K562 (cell line): ENCODE measurements around the gene C19orf44. TPM values are rescaled to one million over a fixed set of nuclear protein-coding genes. Genes with fewer than 3 reads are reported as not detected.

Source experiments
- ARID3B ChIP-seq: fragments of 250-450 bp; sonication (Bioruptor Pico); IDR thresholded peaks from 2 replicates; pipeline ENCODE4 v1.4.0; 2020; ENCODE audit warnings: borderline replicate concordance
- CC2D1A ChIP-seq: fragments of 450-650 bp; IDR thresholded peaks from 2 replicates; pipeline ENCODE4 v1.6.1; 2017; ENCODE audit warnings: mild to moderate bottlenecking
- CHD7 ChIP-seq: fragments of 200-600 bp; sonication (generic); IDR thresholded peaks from one replicate; pipeline ENCODE4 v1.6.1; 2012; ENCODE audit warnings: mild to moderate bottlenecking, low read depth, low read length, inconsistent platforms
- EWSR1 ChIP-seq: fragments of 450-650 bp; IDR thresholded peaks from 2 replicates; pipeline ENCODE4 v1.6.1; 2018; ENCODE audit warnings: borderline replicate concordance, mild to moderate bottlenecking, low read depth, moderate library complexity; ENCODE audit not compliant: partially characterized antibody
- FOXA1 ChIP-seq: fragments of 450-650 bp; IDR thresholded peaks from 2 replicates; pipeline ENCODE4 v1.6.1; 2016; ENCODE audit warnings: mild to moderate bottlenecking, borderline replicate concordance
- MAFG ChIP-seq: fragments of 450-650 bp; conservative IDR thresholded peaks from 2 replicates; pipeline ENCODE4 v1.6.1; 2016; ENCODE audit warnings: missing genetic modification characterization, missing compliant biosample characterization
- MLLT1 ChIP-seq, 2 experiments: fragments of 450-650 bp; IDR thresholded peaks; 2 replicates each; pipeline ENCODE4 v1.6.1; 2016
- NCOA4 ChIP-seq: fragments of 450-650 bp; IDR thresholded peaks from 2 replicates; pipeline ENCODE4 v1.6.1; 2018; ENCODE audit warnings: mild to moderate bottlenecking; ENCODE audit not compliant: partially characterized antibody
- NR2C2 ChIP-seq, 2 experiments: fragments of 200-800 bp in 1 of 2; sonication (Bioruptor generic) in 1 of 2; sonication (generic) in 1 of 2; formaldehyde crosslinking in 1 of 2; IDR thresholded peaks; 2 replicates each; pipeline versions ENCODE4 v1.6.1 to v1.8.0; 2016 to 2022; ENCODE audit warnings: mild to moderate bottlenecking in 1 of 2, missing compliant biosample characterization in 1 of 2, missing genetic modification characterization in 1 of 2, missing genetic modification reagents in 1 of 2
- TBP ChIP-seq: optimal IDR thresholded peaks from 2 replicates; pipeline ENCODE3; 2011; ENCODE audit warnings: low read depth, low read length, improper control_type of control experiment
- polyA plus RNA-seq, 8 experiments: library from polyadenylated mRNA; depleted of rRNA in 4 of 8; stranded (reverse) in 5 of 8; unstranded in 3 of 8; fragments of >200 nt; fragmentation: Nextera tagmentation in 2 of 8; fragmentation: Illumina TruSeq in 1 of 8; extraction: Ambion mirVana in 2 of 8; extraction: Trizol in 1 of 8; gene quantifications; 2 replicates each; pipeline versions ENCODE4 v1.2.1 to v1.2.3, GENCODE V29; 2011 to 2014; ENCODE audit warnings: inconsistent platforms in 1 of 8, missing spikeins in 1 of 8
- total RNA-seq, 7 experiments: library from RNA; depleted of rRNA in 6 of 7; stranded (reverse); fragments of >200 nt in 6 of 7; fragmentation: Illumina TruSeq in 2 of 7; extraction: Trizol in 2 of 7; gene quantifications; 2 replicates each; pipeline versions ENCODE4 v1.2.1 to v1.2.3, GENCODE V29; 2011 to 2021; ENCODE audit warnings: low replicate concordance in 1 of 7

The C19orf44 gene
- total and polyA plus RNA-seq, 9 of the 15 experiments (the other 6 are each of a cell fraction or from before 2014, with no cell fraction given), result 0.41 to 7.7 (median 3.5) TPM

- TF ChIP-seq ARID3B (CRISPR knock-in tag) (no peak), CC2D1A (no peak), TBP (no peak), NCOA4 (no peak), CHD7 (no peak), FOXA1 (no peak), MAFG (tag) (no peak), NR2C2 (CRISPR knock-in tag; IDR thresholded peaks at IDR 0.05) (no peak), NR2C2 (tag; IDR thresholded peaks at IDR 0.05) (no peak), EWSR1 (no peak), MLLT1 (IDR thresholded peaks at IDR 0.05) (no peak)
These were observed 35.7 kb upstream of the C19orf44 start (continued) for GRCh38 chr19:16460454-16460853.
